ENCODE data around the gene ELMO1.

The ELMO1 gene

GRCh38 chr7:37048674-37049073, 400.0 kb downstream of the ELMO1 start:
- no peak for DNase-seq (ENCODE audit: low read depth)

- DNase-seq (ENCODE audit: low read depth), result no peak
Observed at GRCh38 chr7:37047260-37047659, 401.4 kb downstream of the ELMO1 start.

- DNase-seq (ENCODE audit: low read depth), result no peak
Observed at GRCh38 chr7:37046531-37047079, 402.1 kb downstream of the ELMO1 start.

- no peak for DNase-seq (ENCODE audit: low read depth)
Observed at GRCh38 chr7:37045681-37046179, 402.9 kb downstream of the ELMO1 start.

GRCh38 chr7:37041461-37041860, 407.2 kb downstream of the ELMO1 start:
- DNase-seq (ENCODE audit: low read depth), result no peak

- DNase-seq (ENCODE audit: low read depth), result no peak
Observed at GRCh38 chr7:37040330-37040729, 408.3 kb downstream of the ELMO1 start.

- no peak for DNase-seq (ENCODE audit: low read depth)
Observed at GRCh38 chr7:37039131-37039749, 409.4 kb downstream of the ELMO1 start.

- no peak for DNase-seq (ENCODE audit: low read depth)
Observed at GRCh38 chr7:37038706-37039105, 410.0 kb downstream of the ELMO1 start.

GRCh38 chr7:37037286-37037685, 411.4 kb downstream of the ELMO1 start:
- no peak for DNase-seq (ENCODE audit: low read depth)

GRCh38 chr7:37035631-37036030, 413.0 kb downstream of the ELMO1 start:
- DNase-seq (ENCODE audit: low read depth), result no peak

- DNase-seq (ENCODE audit: low read depth), result no peak
Observed at GRCh38 chr7:37033141-37033540, 415.5 kb downstream of the ELMO1 start.

- DNase-seq (ENCODE audit: low read depth), result no peak
Observed at GRCh38 chr7:37032258-37032601, 416.4 kb downstream of the ELMO1 start.

GRCh38 chr7:37031571-37032257, 416.9 kb downstream of the ELMO1 start:
- peak; percentile 96 for DNase-seq (ENCODE audit: low read depth)

- no peak for DNase-seq (ENCODE audit: low read depth)
Observed at GRCh38 chr7:37028909-37029440, 419.7 kb downstream of the ELMO1 start.

GRCh38 chr7:37027557-37028341, 420.9 kb downstream of the ELMO1 start:
- no peak for DNase-seq (ENCODE audit: low read depth)

- DNase-seq (ENCODE audit: low read depth), result no peak
Observed at GRCh38 chr7:37027104-37027503, 421.6 kb downstream of the ELMO1 start.

- DNase-seq (ENCODE audit: low read depth), result no peak
Observed at GRCh38 chr7:37018954-37019353, 429.7 kb downstream of the ELMO1 start.

- no peak for DNase-seq (ENCODE audit: low read depth)
Observed at GRCh38 chr7:37016064-37016878, 432.4 kb downstream of the ELMO1 start.

GRCh38 chr7:37015353-37016034, 433.2 kb downstream of the ELMO1 start:
- DNase-seq (ENCODE audit: low read depth), result no peak

GRCh38 chr7:37013771-37014170, 434.9 kb downstream of the ELMO1 start:
- DNase-seq (ENCODE audit: low read depth), result no peak

All from GM04503 (cell line).